Osteoblast (primary cell): Measurements from ENCODE around the gene AKT2. TPM values are rescaled to one million over a fixed set of nuclear protein-coding genes. Genes with fewer than 3 reads are reported as not detected.

Experiments used
- DNase-seq: peaks from one replicate; pipeline ENCODE4 v3.0.0; 2011; ENCODE audit warnings: low spot score, mixed read lengths; ENCODE audit not compliant: insufficient read length; ENCODE audit errors: missing footprints
- H2AFZ ChIP-seq: 2 replicates; pipeline ENCODE4 v1.6.0; 2011; ENCODE audit warnings: mild to moderate bottlenecking, low read length
- H3K27ac ChIP-seq: 2 replicates; pipeline ENCODE4 v1.5.1; 2011; ENCODE audit warnings: mild to moderate bottlenecking, low read depth, low read length, moderate library complexity
- H3K27me3 ChIP-seq: 2 replicates; pipeline ENCODE4 v1.6.0; 2012; ENCODE audit warnings: mild to moderate bottlenecking, control low read depth, inconsistent platforms, low read length, moderate library complexity; ENCODE audit not compliant: insufficient read depth
- H3K36me3 ChIP-seq: 2 replicates; pipeline ENCODE4 v1.5.1; 2011; ENCODE audit warnings: mild to moderate bottlenecking, low read length, control low read depth, moderate library complexity; ENCODE audit not compliant: insufficient read depth
- H3K4me1 ChIP-seq: 2 replicates; pipeline ENCODE4 v1.5.1; 2011; ENCODE audit warnings: mild to moderate bottlenecking, low read length, control low read depth, moderate library complexity; ENCODE audit not compliant: insufficient read depth
- H3K4me2 ChIP-seq: 2 replicates; pipeline ENCODE4 v1.6.0; 2011; ENCODE audit warnings: mild to moderate bottlenecking, low read length; ENCODE audit not compliant: insufficient read depth
- H3K4me3 ChIP-seq: fragments of 200-600 bp; sonication (generic); 3 replicates; pipeline ENCODE4 v1.5.1; 2012; ENCODE audit warnings: mild to moderate bottlenecking, low read length, inconsistent platforms; ENCODE audit not compliant: insufficient read depth
- H3K79me2 ChIP-seq: 2 replicates; pipeline ENCODE4 v1.6.0; 2012; ENCODE audit warnings: mild to moderate bottlenecking, low read length, control low read depth, inconsistent platforms; ENCODE audit not compliant: insufficient read depth
- H3K9me3 ChIP-seq: 2 replicates; pipeline ENCODE4 v1.5.1; 2011; ENCODE audit warnings: low read depth, low read length, control low read depth
- H4K20me1 ChIP-seq: 2 replicates; pipeline ENCODE4 v1.6.0; 2012; ENCODE audit warnings: mild to moderate bottlenecking, low read length, control low read depth; ENCODE audit not compliant: insufficient read depth
- CTCF ChIP-seq: IDR thresholded peaks from 2 replicates; pipeline ENCODE4 v1.5.1; 2011; ENCODE audit warnings: mild to moderate bottlenecking, low read depth, low read length, moderate library complexity; ENCODE audit errors: extremely low read depth
- total RNA-seq: library from RNA; depleted of rRNA; stranded (reverse); fragments of >200 nt; gene quantifications from 2 replicates; pipeline ENCODE4 v1.2.3, GENCODE V29; 2012

The AKT2 gene
- total RNA-seq, 1 donor, result 115 TPM

- no peak overlapping the region for H3K4me2 ChIP-seq
- no peak for TF ChIP-seq CTCF
- peaks cover 23% of the 10 kb centered on the region for H3K36me3 ChIP-seq
- H3K27ac ChIP-seq, result no peak overlapping the region
- H4K20me1 ChIP-seq, result peaks cover 61% of the 10 kb centered on the region
- no peak overlapping the region for H3K4me3 ChIP-seq
- DNase-seq, result no peak
- no peak overlapping the region for H2AFZ ChIP-seq
- H3K27me3 ChIP-seq, result no peaks in the 10 kb centered on the region
- no peaks in the 10 kb centered on the region for H3K9me3 ChIP-seq
- peaks cover 91% of the 10 kb centered on the region for H3K79me2 ChIP-seq
- H3K4me1 ChIP-seq, result no peaks in the 10 kb centered on the region
Measured at GRCh38 chr19:40263440-40264313, 21.5 kb downstream of the AKT2 start.

GRCh38 chr19:40262422-40262821 lies 22.7 kb downstream of the AKT2 start:
- no peak for TF ChIP-seq CTCF
- no peak overlapping the region for H3K4me2 ChIP-seq
- no peak overlapping the region for H3K4me3 ChIP-seq
- no peak for DNase-seq
- no peak overlapping the region for H2AFZ ChIP-seq
- H3K79me2 ChIP-seq, result peaks cover 89% of the 10 kb centered on the region
- peaks cover 63% of the 10 kb centered on the region for H4K20me1 ChIP-seq
- H3K36me3 ChIP-seq, result peaks cover 23% of the 10 kb centered on the region
- H3K27me3 ChIP-seq, result no peaks in the 10 kb centered on the region
- no peak overlapping the region for H3K27ac ChIP-seq
- no peaks in the 10 kb centered on the region for H3K4me1 ChIP-seq
- no peaks in the 10 kb centered on the region for H3K9me3 ChIP-seq

GRCh38 chr19:40261631-40262030 lies 23.5 kb downstream of the AKT2 start:
- Histone ChIP-seq H3K79me2 (peaks cover 88% of the 10 kb centered on the region), H3K4me2 (no peak overlapping the region), H3K36me3 (peaks cover 26% of the 10 kb centered on the region)

More at GRCh38 chr19:40261631-40262030, 23.5 kb downstream of the AKT2 start:
- Histone ChIP-seq H3K9me3 (no peaks in the 10 kb centered on the region), H2AFZ (no peak overlapping the region), H3K4me3 (no peak overlapping the region), H3K27ac (no peak overlapping the region), H4K20me1 (peaks cover 63% of the 10 kb centered on the region), H3K27me3 (no peaks in the 10 kb centered on the region), H3K4me1 (no peaks in the 10 kb centered on the region)
- DNase-seq, result no peak
- no peak for TF ChIP-seq CTCF
